Mucosa of descending colon (tissue), 3 donors: Measurements from ENCODE around the gene ASS1. TPM values are rescaled to one million over a fixed set of nuclear protein-coding genes. Genes with fewer than 3 reads are reported as not detected.
A peak's percentile ranks its signal among the peaks of the same experiment; 100 is the strongest.

ENCODE experiments used
- ATAC-seq: fragments of 200-7000 bp; cut with Tn5 transposase; one replicate; pipeline ENCODE4 v1.9.1; 2020; ENCODE audit warnings: mild to moderate bottlenecking, moderate library complexity
- DNase-seq, 3 donors: peaks; one replicate each; pipeline ENCODE4 v3.0.0-alpha.2; 2020
- H3K36me3 ChIP-seq: fragments of 200-600 bp; one replicate; pipeline ENCODE4 v1.8.0; 2021; ENCODE audit warnings: low read depth, mild to moderate bottlenecking
- H3K4me1 ChIP-seq: fragments of 200-600 bp; one replicate; pipeline ENCODE4 v1.8.0; 2021; ENCODE audit warnings: low read depth, mild to moderate bottlenecking
- H3K4me3 ChIP-seq: fragments of 200-600 bp; one replicate; pipeline ENCODE4 v1.8.0; 2021; ENCODE audit warnings: mild to moderate bottlenecking
- H3K9me3 ChIP-seq: fragments of 200-600 bp; one replicate; pipeline ENCODE4 v1.8.0; 2021; ENCODE audit warnings: mild to moderate bottlenecking
- intact Hi-C, 2 donors: fragments of 100-400 bp; cut with DNase I in 1 of 2; cut with micrococcal nuclease in 1 of 2; formaldehyde crosslinking; loops; one replicate each; pipeline versions ENCODE4 v1.11.0 to v1.11.1; 2022; cut with DNase I, micrococcal nuclease
- total RNA-seq, 3 donors: library from RNA; stranded (reverse); fragmentation: NEBNext Ultra II Directional in 2 of 3; extraction: Animal tissue kit (Norgen Biotek cat#: 25700) in 2 of 3; gene quantifications; one replicate each; pipeline versions ENCODE4 v1.2.1 to v1.2.4, GENCODE V29; 2021 to 2023
- TF ChIP-seq, protein P1 (sequence below): fragments of 200-600 bp; IDR thresholded peaks from one replicate; pipeline ENCODE4 v1.8.0; 2022; ENCODE audit warnings: antibody characterized with exemption, mild to moderate bottlenecking
- donor health status: DM: no; HTN: no; CAD: no; lungs with moderate emphysema.
- donor health status: DM: no; HTN: no; CAD: no.
- donor health status: DM: no; HTN: yes; CAD: no.

ASS1 gene
- total RNA-seq, 3 donors from 2014 or later, result 221 to 410 (median 408) TPM

DNA sequence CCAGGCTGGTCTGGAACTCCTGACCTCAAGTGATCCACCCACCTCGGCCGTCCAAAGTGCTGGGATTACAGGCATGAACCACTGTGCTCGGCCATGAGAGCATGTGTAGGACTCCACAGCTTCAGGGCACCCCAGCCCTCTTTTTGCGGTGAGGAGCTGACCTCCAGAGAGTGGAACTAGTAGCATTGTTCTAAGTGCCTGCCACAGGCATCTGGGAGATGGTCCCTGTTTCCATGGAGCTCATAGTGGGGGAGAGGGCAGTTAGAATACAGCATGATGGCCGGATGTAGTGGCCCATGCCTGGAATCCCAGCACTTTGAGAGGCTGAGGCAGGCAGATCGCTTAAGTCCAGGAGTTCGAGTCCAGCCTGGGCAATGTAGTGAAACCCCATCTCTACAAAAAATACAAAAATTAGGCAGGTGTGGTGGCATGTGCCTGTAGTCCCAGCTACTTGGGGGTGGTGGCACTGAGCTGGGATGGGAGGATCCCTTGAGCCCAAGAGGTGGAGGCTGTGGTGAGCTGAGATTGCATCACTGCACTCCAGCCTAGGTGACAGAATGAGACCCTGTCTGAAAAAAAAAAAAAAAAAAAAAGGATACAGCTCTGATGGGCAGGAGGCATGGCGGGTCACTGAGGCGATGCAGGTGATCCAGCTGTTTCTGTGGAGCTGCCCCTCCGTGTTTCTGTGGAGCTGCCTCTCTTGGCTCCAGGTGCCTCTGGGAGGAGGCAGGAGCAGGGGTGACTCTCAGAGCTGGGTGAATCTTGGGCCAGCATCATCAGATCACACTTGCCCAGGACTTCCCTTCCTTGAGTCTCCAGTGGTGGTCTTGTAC, 4.2 kb downstream of the ASS1 start:
- Histone ChIP-seq H3K4me1 (peaks cover 41% of the 10 kb centered on the region), H3K36me3 (no peaks in the 10 kb centered on the region)
- intact Hi-C loops, result no loop called here

DNA sequence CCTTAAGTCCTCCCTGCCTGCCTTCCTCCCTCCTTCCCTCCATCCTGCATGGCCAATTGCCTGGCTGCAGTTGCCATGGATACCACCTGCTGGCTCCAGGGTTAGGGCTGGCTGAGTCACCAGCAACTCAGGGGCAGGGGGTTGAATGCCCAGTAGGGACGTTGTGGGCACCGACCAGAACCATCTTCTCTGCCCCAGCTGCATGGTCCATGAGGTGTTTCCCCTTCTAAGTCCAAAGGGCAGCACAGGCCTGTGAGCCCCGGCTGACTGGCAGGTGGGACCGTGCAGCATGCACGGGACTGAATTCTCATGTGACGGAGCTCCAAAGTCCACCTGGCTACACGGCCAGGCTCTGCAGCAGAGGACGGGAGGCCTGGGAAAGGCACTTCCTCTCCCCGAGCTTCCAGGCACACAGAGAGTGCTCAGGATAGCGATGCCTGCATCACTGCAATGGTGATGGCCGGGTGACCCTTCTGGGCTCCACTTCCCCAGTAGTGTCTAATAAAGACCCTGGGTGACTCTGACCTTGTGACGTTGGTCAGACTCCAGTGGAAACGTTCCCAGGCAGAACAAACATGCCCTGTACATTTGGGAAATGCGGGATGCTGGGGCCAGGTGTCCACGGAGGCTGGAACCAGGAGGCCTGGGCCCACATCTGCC, 5.7 kb downstream of the ASS1 start:
- intact Hi-C loops, result no loop called here
- DNase-seq (peak; percentile 85 to 87 (median 86)), ATAC-seq (peak; percentile 83)
- Histone ChIP-seq H3K4me1 (peaks cover 39% of the 10 kb centered on the region), H3K4me3 (no peak overlapping the region), H3K36me3 (no peaks in the 10 kb centered on the region), H3K9me3 (no peaks in the 10 kb centered on the region)
- TF ChIP-seq, protein P1, sequence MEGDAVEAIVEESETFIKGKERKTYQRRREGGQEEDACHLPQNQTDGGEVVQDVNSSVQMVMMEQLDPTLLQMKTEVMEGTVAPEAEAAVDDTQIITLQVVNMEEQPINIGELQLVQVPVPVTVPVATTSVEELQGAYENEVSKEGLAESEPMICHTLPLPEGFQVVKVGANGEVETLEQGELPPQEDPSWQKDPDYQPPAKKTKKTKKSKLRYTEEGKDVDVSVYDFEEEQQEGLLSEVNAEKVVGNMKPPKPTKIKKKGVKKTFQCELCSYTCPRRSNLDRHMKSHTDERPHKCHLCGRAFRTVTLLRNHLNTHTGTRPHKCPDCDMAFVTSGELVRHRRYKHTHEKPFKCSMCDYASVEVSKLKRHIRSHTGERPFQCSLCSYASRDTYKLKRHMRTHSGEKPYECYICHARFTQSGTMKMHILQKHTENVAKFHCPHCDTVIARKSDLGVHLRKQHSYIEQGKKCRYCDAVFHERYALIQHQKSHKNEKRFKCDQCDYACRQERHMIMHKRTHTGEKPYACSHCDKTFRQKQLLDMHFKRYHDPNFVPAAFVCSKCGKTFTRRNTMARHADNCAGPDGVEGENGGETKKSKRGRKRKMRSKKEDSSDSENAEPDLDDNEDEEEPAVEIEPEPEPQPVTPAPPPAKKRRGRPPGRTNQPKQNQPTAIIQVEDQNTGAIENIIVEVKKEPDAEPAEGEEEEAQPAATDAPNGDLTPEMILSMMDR, result no peak

More for the DNA sequence above, 4.2 kb downstream of the ASS1 start:
- TF ChIP-seq, protein P1, result no peak
- Histone ChIP-seq H3K4me3 (no peak overlapping the region), H3K9me3 (no peaks in the 10 kb centered on the region)
- DNase-seq, result no peak
- ATAC-seq, result no peak

DNA sequence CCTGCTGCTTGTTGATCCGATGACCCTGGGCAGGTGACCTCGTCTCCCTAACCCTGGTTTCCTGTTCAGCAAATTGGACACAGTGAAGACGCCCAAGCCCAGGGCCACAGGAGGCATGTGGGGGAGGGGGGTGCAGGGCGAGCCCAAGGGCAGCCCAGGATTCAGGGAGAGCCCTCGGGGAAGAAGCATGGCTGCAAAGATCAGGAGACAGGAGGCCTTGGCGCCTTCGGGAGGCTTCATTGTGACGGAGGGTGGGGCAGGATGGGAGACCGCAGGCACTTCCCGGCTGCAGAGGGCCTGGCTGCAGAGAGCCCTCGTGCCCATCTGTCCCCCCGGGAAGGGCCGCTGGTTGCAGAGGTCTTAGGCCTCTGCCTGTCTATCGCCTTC, 6.2 kb downstream of the ASS1 start:
- Histone ChIP-seq H3K4me3 (no peak overlapping the region), H3K36me3 (no peaks in the 10 kb centered on the region), H3K9me3 (no peaks in the 10 kb centered on the region), H3K4me1 (peaks cover 34% of the 10 kb centered on the region)
- peak in 2 of 3 donors; percentile 60 to 62 for DNase-seq
- intact Hi-C loops, result no loop called here
- peak; percentile 44 for ATAC-seq
- TF ChIP-seq, protein P1, result no peak

DNA sequence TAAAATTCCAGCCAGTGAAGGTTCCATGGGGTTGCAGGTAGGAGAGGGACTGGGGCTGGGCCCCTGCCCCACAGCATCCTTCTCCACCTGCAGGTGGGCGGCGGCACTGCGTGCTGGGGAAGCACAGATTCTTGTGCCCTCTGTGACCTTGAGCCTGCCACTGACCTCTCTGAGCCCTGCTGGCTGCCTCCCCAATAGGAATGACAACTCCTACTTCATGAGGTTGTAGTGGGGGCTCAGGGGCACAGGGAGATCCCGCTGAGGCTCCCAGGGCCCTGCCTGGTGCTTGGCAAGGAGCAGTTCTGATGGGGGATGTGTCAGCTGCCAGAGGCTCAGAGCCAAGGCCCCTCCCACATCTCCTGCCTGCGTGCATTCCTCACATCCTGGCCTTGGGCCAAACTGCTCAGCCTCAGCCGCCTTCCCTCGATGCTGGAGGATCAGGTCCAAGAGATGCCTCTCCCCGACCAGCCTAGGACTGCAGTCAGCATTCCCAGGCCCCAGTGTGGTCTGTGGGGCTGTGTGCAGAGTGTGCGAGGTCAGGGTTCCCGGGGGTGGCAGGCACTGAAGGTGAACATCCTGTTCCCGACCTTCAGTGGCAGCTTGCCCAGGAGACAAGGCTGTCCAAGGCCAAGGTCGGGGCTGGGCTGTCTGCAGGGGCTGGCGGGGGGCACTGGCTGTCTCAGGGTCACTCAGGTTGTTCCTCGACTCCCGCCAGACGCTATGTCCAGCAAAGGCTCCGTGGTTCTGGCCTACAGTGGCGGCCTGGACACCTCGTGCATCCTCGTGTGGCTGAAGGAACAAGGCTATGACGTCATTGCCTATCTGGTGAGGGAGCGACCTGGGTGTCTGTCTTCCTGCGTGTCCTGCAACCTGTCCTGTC, 7.0 kb downstream of the ASS1 start:
- DNase-seq (peak; percentile 88 to 91 (median 88)), ATAC-seq (peak; percentile 71)
- intact Hi-C loops, result no loop called here
- Histone ChIP-seq H3K4me3 (no peak overlapping the region), H3K4me1 (peaks cover 27% of the 10 kb centered on the region), H3K36me3 (no peaks in the 10 kb centered on the region), H3K9me3 (no peaks in the 10 kb centered on the region)
- TF ChIP-seq, protein P1, result peak; percentile 54

DNA sequence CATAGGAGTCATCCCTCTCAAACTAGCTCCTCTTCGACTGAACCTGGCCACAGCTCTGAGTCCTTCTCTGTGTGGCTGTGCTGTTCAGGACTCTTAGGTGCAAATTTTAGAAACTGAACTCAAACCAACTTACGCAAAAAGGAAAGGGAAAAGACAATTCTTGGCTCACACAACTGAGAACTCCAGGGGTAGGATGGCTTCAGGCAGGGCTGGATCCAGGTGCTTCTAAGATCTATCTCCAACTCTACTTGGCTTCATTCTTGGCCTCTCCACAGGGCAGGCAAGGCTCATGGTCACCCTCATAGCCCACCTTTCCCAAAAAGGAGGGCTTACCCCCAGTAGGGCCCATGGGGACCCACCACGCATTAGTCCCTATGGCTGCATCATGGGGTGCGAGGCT, 8.1 kb downstream of the ASS1 start:
- intact Hi-C loops, result no loop called here
- H3K4me3 ChIP-seq, result no peak overlapping the region

More for the DNA sequence above, 8.1 kb downstream of the ASS1 start:
- no peaks in the 10 kb centered on the region for H3K9me3 ChIP-seq
- H3K36me3 ChIP-seq, result no peaks in the 10 kb centered on the region
- peaks cover 24% of the 10 kb centered on the region for H3K4me1 ChIP-seq
- ATAC-seq (no peak), DNase-seq (no peak)
- TF ChIP-seq, protein P1, result no peak
